GM12864 (cell line): ENCODE results near the gene SPR.

Source experiments
- DNase-seq: peaks from one replicate; pipeline ENCODE4 v3.0.0-alpha.2; 2011; ENCODE audit warnings: low read depth
- H3K4me3 ChIP-seq: 2 replicates; pipeline ENCODE4 v1.5.1; 2011; ENCODE audit warnings: mild to moderate bottlenecking, low read depth, low read length, control low read depth
- CTCF ChIP-seq: IDR thresholded peaks from 2 replicates; pipeline ENCODE4 v1.5.1; 2011; ENCODE audit warnings: low read depth, mild to moderate bottlenecking, moderate library complexity, low read length, control low read depth, inconsistent platforms; ENCODE audit errors: missing control alignments

The SPR gene

GRCh38 chr2:72932805-72933204 is 45.6 kb downstream of the SPR start:
- DNase-seq: no peak
- TF ChIP-seq CTCF: no peak
- H3K4me3 ChIP-seq: no peak overlapping the region

- no peak for DNase-seq
- H3K4me3 ChIP-seq: no peak overlapping the region
- no peak for TF ChIP-seq CTCF
Observed at GRCh38 chr2:72933207-72933606, 46.0 kb downstream of the SPR start.

- H3K4me3 ChIP-seq: no peak overlapping the region
- TF ChIP-seq CTCF: no peak
- no peak for DNase-seq
Observed at GRCh38 chr2:72933646-72934151, 46.5 kb downstream of the SPR start.

GRCh38 chr2:72934683-72935610 is 47.7 kb downstream of the SPR start:
- H3K4me3 ChIP-seq: no peak overlapping the region
- no peak for DNase-seq
- TF ChIP-seq CTCF: peak; percentile 46

GRCh38 chr2:72935611-72935957 is 48.4 kb downstream of the SPR start:
- no peak for TF ChIP-seq CTCF
- DNase-seq: no peak

GRCh38 chr2:72936660-72937355 is 49.6 kb downstream of the SPR start:
- TF ChIP-seq CTCF: no peak
- no peak overlapping the region for H3K4me3 ChIP-seq
- DNase-seq: no peak

More at GRCh38 chr2:72935611-72935957, 48.4 kb downstream of the SPR start:
- H3K4me3 ChIP-seq: no peak overlapping the region
